IMR-90 (cell line): Measurements from ENCODE around the gene MS4A18. TPM values are rescaled to one million over a fixed set of nuclear protein-coding genes. Genes with fewer than 3 reads are reported as not detected.
"Not testable (repeated sequence)": the region's sequence is repeated elsewhere in the genome, so short reads cannot be mapped to it uniquely, and the experiment has no call there.

ENCODE experiments used
- ATAC-seq: fragments of 200-7000 bp; cut with Tn5 transposase; 2 replicates; pipeline ENCODE4 v1.9.1; 2020; ENCODE audit warnings: low read depth, mild to moderate bottlenecking, moderate library complexity
- BruUV-seq: library from RNA; stranded (reverse); fragments of 400-500 nt; replicated peaks from 2 replicates; lab custom pipeline; 2021; lab: Mats Ljungman, UMichigan
- CTCF ChIA-PET: fragments of 300-600 bp; formaldehyde crosslinking; extraction: SDS; loops from one replicate; lab custom pipeline; 2021; ENCODE audit warnings: antibody characterized with exemption; lab: Yijun Ruan, JAX
- POLR2A ChIA-PET: fragments of 300-600 bp; sonication (Branson Sonifier 250); formaldehyde crosslinking; loops from one replicate; lab custom pipeline; 2022; ENCODE audit warnings: antibody characterized with exemption; ENCODE audit not compliant: unreplicated experiment; lab: Charles Lee
- DNase-seq: peaks from one replicate; pipeline ENCODE4 v3.0.0; 2013
- H2AFZ ChIP-seq: replicated peaks from 2 replicates; pipeline ENCODE3; 2013; ENCODE audit warnings: low read length, mild to moderate bottlenecking; ENCODE audit not compliant: poor library complexity
- H2AK5ac ChIP-seq: 2 replicates; pipeline ENCODE4 v1.6.1; 2013; ENCODE audit warnings: low read depth, low read length, inconsistent platforms
- H2AK9ac ChIP-seq: replicated peaks from 2 replicates; pipeline ENCODE3; 2013; ENCODE audit warnings: mild to moderate bottlenecking, low read depth, low read length, moderate library complexity; ENCODE audit not compliant: poor library complexity
- H2BK120ac ChIP-seq: 2 replicates; pipeline ENCODE4 v1.6.1; 2013; ENCODE audit warnings: low read depth, low read length, inconsistent platforms
- H2BK15ac ChIP-seq: 3 replicates; pipeline ENCODE4 v1.6.1; 2013; ENCODE audit warnings: low read depth, low read length, inconsistent platforms
- H2BK20ac ChIP-seq: 2 replicates; pipeline ENCODE4 v1.6.1; 2013; ENCODE audit warnings: low read depth, mild to moderate bottlenecking, inconsistent platforms, low read length, moderate library complexity
- H2BK5ac ChIP-seq: 2 replicates; pipeline ENCODE4 v1.6.1; 2013; ENCODE audit warnings: mild to moderate bottlenecking, low read depth, low read length, inconsistent platforms; ENCODE audit not compliant: poor library complexity, severe bottlenecking
- H3K14ac ChIP-seq: replicated peaks from 2 replicates; pipeline ENCODE4 v1.6.1; 2013; ENCODE audit warnings: low read depth, low read length, inconsistent platforms
- H3K18ac ChIP-seq: 2 replicates; pipeline ENCODE4 v1.6.1; 2013; ENCODE audit warnings: low read depth, low read length, control low read depth
- H3K23ac ChIP-seq: 2 replicates; pipeline ENCODE4 v1.6.1; 2013; ENCODE audit warnings: low read depth, low read length, inconsistent platforms
- H3K27ac ChIP-seq: 2 replicates; pipeline ENCODE4 v1.5.1; 2013; ENCODE audit warnings: mild to moderate bottlenecking, control low read depth, low read length; ENCODE audit not compliant: insufficient read depth
- H3K27me3 ChIP-seq: 2 replicates; pipeline ENCODE4 v1.6.1; 2013; ENCODE audit warnings: low read length; ENCODE audit not compliant: control insufficient read depth, insufficient read depth
- H3K36me3 ChIP-seq: 2 replicates; pipeline ENCODE4 v1.6.1; 2013; ENCODE audit warnings: low read length, mixed read lengths; ENCODE audit not compliant: control insufficient read depth, insufficient read depth
- H3K4ac ChIP-seq: 2 replicates; pipeline ENCODE4 v1.6.1; 2013; ENCODE audit warnings: low read depth, low read length, inconsistent platforms
- H3K4me1 ChIP-seq: 2 replicates; pipeline ENCODE4 v1.6.1; 2013; ENCODE audit warnings: low read length, mixed read lengths; ENCODE audit not compliant: control insufficient read depth, insufficient read depth
- H3K4me2 ChIP-seq: 2 replicates; pipeline ENCODE4 v1.6.1; 2013; ENCODE audit warnings: low read depth, mild to moderate bottlenecking, control low read depth, low read length, moderate library complexity
- H3K4me3 ChIP-seq: 2 replicates; pipeline ENCODE4 v1.5.1; 2013; ENCODE audit warnings: low read depth, mild to moderate bottlenecking, control low read depth, low read length, moderate library complexity; ENCODE audit not compliant: insufficient read depth
- H3K56ac ChIP-seq: 2 replicates; pipeline ENCODE4 v1.6.1; 2013; ENCODE audit warnings: low read length, inconsistent platforms; ENCODE audit not compliant: insufficient read depth; ENCODE audit errors: extremely low read depth
- H3K79me1 ChIP-seq, 2 experiments: 2 replicates each; pipeline ENCODE4 v1.6.1; 2013; ENCODE audit warnings: low read length in 2 of 2, inconsistent platforms in 1 of 2, low read depth in 1 of 2
- H3K9ac ChIP-seq: 2 replicates; pipeline ENCODE4 v1.6.1; 2013; ENCODE audit warnings: low read depth, low read length, control low read depth
- H3K9me1 ChIP-seq: 2 replicates; pipeline ENCODE4 v1.6.1; 2013; ENCODE audit warnings: low read length, inconsistent platforms; ENCODE audit not compliant: insufficient read depth
- H3K9me3 ChIP-seq: 2 replicates; pipeline ENCODE4 v1.6.1; 2013; ENCODE audit warnings: low read length; ENCODE audit not compliant: control insufficient read depth, insufficient read depth
- H4K20me1 ChIP-seq: 2 replicates; pipeline ENCODE4 v1.6.1; 2013; ENCODE audit warnings: low read length, inconsistent platforms; ENCODE audit not compliant: insufficient read depth
- H4K5ac ChIP-seq: 2 replicates; pipeline ENCODE4 v1.6.1; 2013; ENCODE audit warnings: mild to moderate bottlenecking, low read depth, low read length, control low read depth
- H4K8ac ChIP-seq, 2 experiments: 2 replicates each; pipeline ENCODE4 v1.6.1; 2013; ENCODE audit warnings: low read depth in 2 of 2, low read length in 2 of 2, control low read depth in 1 of 2, inconsistent platforms in 1 of 2
- H4K91ac ChIP-seq: 2 replicates; pipeline ENCODE4 v1.6.1; 2013; ENCODE audit warnings: low read depth, low read length, inconsistent platforms; ENCODE audit not compliant: insufficient read depth
- CEBPB ChIP-seq: IDR thresholded peaks from 2 replicates; pipeline ENCODE4 v1.6.1; 2012; ENCODE audit warnings: low read depth, low read length, improper control_type of control experiment
- CHD1 ChIP-seq: IDR thresholded peaks from 2 replicates; pipeline ENCODE4 v1.6.1; 2012; ENCODE audit warnings: low read depth, low read length, improper control_type of control experiment
- NFE2L2 ChIP-seq: fragments of 150-350 bp; IDR thresholded peaks from 2 replicates; pipeline ENCODE4 v1.6.1; 2016; ENCODE audit warnings: low read depth, mild to moderate bottlenecking, low read length
- RCOR1 ChIP-seq: IDR thresholded peaks from 2 replicates; pipeline ENCODE4 v1.6.1; 2012; ENCODE audit warnings: mild to moderate bottlenecking, low read length, improper control_type of control experiment; ENCODE audit not compliant: insufficient replicate concordance
- RFX5 ChIP-seq: IDR thresholded peaks from 2 replicates; pipeline ENCODE4 v1.8.0; 2012; ENCODE audit warnings: low read depth, mild to moderate bottlenecking, low read length, moderate library complexity
- WGBS, 2 experiments: methylation state at CpG; one replicate each; pipeline versions ENCODE4 v1.1.5 to v1.1.7; 2013; ENCODE audit warnings: missing lambda C conversion rate in 2 of 2; ENCODE audit not compliant: insufficient read length in 1 of 2; ENCODE audit errors: extremely low coverage in 2 of 2; 5-methylcytosine and 5-hydroxymethylcytosine counted together
- dilution Hi-C: fragments of 300-500 bp; cut with HindIII; formaldehyde crosslinking; loops from one replicate; pipeline ENCODE4 v1.14.3; 2018; ENCODE audit warnings: low sequenced_read_pairs; ENCODE audit not compliant: unreplicated experiment
- in situ Hi-C: fragments of 300-500 bp; cut with MboI; formaldehyde crosslinking; loops from 3 replicates; pipeline ENCODE4 v1.14.3; 2019; ENCODE audit warnings: low sequenced_read_pairs, inconsistent platforms, mixed read lengths
- intact Hi-C: fragments of 100-400 bp; cut with micrococcal nuclease; formaldehyde crosslinking; loops from 2 replicates; pipeline ENCODE4 v1.10.0; 2022
- polyA plus RNA-seq, 3 experiments: library from polyadenylated mRNA; depleted of rRNA; stranded (reverse); fragments of >200 nt; gene quantifications; 2 replicates each; pipeline ENCODE4 v1.2.3, GENCODE V29; 2012; ENCODE audit warnings: low replicate concordance in 1 of 3
- total RNA-seq: library from RNA; depleted of rRNA; stranded (reverse); fragments of >200 nt; gene quantifications from 2 replicates; pipeline ENCODE4 v1.2.3, GENCODE V29; 2012

MS4A18 gene
- total and polyA plus RNA-seq, 2 of the 4 experiments (the other 2 are of a cell fraction), result not detected

DNA sequence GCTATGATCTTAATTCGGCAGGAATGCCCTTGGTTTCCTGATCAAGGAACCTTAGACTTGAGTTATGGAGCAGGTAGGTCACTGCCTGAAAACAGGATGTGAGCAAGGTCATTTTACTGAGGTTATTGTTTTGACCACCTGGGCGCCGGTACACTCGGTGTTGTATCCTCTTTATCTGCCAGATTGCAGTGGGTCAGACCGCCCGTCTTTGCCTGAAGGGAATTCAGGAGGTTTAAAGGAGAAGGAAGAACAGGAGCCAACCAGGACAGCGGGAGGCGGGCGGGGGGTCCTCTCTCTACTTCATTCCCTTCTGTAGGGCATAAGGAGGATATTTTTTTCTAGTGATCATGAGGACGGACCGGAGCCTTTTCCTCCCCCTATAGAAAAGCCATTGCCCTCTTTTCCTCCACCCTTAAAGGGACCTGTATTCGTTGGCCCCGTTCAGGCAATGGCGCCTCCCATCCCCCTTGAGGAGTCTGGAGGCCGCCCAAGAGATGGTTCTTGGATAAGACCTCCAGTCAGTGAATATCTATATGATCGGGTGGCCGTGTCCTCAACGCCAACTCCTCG is 32.8 kb downstream of the MS4A18 start:
- no peak overlapping the region for H2BK120ac ChIP-seq
- no peak overlapping the region for H3K4me3 ChIP-seq
- H3K14ac ChIP-seq, result no peak overlapping the region
- no peak for ATAC-seq
- H2BK20ac ChIP-seq, result no peak overlapping the region
- intact Hi-C loops (no loop called here), dilution Hi-C loops (no loop called here), in situ Hi-C loops (no loop called here)
- TF ChIP-seq NFE2L2, result no peak
- no peak for TF ChIP-seq RFX5
- TF ChIP-seq RCOR1, result no peak
- no peak for TF ChIP-seq CEBPB
- no peak for TF ChIP-seq CHD1
- H2AK5ac ChIP-seq, result no peak overlapping the region
- BruUV-seq, result no TSS peak
- CTCF ChIA-PET, result interaction anchor here (0.6 kb wide), 2 partner anchors 10 to 18 kb away, joined by 3 to 9 read pairs; no protein-coding TSS in a partner anchor
- H3K9ac ChIP-seq, result no peak overlapping the region
- no peaks in the 10 kb centered on the region for H3K9me1 ChIP-seq
- no peak overlapping the region for H2BK5ac ChIP-seq
- no peak overlapping the region for H4K8ac ChIP-seq
- DNase-seq, result no peak
- H3K36me3 ChIP-seq, result no peaks in the 10 kb centered on the region
- no peak overlapping the region for H3K4ac ChIP-seq
- H2BK15ac ChIP-seq, result no peak overlapping the region
- H2AFZ ChIP-seq, result no peak overlapping the region
- no peak overlapping the region for H3K4me2 ChIP-seq
- H4K5ac ChIP-seq, result no peak overlapping the region
- H3K4me1 ChIP-seq, result no peaks in the 10 kb centered on the region
- 75% methylated on average over 8 of the region's 19 CpGs; no CpG with 5 or more reads in 1 of the 2 experiments for WGBS, 2 experiments
- H3K79me1 ChIP-seq, result no peaks in the 10 kb centered on the region
- no peak overlapping the region for H4K91ac ChIP-seq
- no peak overlapping the region for H2AK9ac ChIP-seq
- no peak overlapping the region for H3K18ac ChIP-seq
- H3K27me3 ChIP-seq, result peaks cover 2% of the 10 kb centered on the region
- H3K9me3 ChIP-seq, result no peaks in the 10 kb centered on the region
- POLR2A ChIA-PET, result no interaction called here
- no peak overlapping the region for H3K56ac ChIP-seq
- no peaks in the 10 kb centered on the region for H4K20me1 ChIP-seq
- no peak overlapping the region for H3K27ac ChIP-seq
- no peak overlapping the region for H3K23ac ChIP-seq

DNA sequence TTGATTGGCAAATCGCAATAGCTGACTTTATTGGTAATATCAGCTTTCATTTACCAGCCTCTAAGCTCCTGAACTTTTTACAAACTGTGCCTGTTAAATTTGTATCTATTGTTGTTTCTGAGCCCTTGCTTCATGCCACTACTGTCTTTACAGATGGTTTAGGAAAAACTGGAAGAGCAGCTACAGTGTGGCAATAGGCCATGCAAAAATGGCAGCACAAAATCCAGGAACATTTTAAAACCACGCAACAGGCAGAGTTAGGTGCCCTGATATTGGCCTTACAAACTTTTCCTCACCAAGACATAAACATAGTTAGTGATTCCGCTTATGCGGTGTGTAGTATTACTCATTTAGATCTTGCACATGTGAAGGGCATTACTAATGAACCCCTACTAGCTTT is 34.2 kb downstream of the MS4A18 start:
- H3K79me1 ChIP-seq, ATAC-seq, H3K18ac ChIP-seq, H2AFZ ChIP-seq, H3K14ac ChIP-seq, H2BK15ac ChIP-seq, POLR2A ChIA-PET, H3K4me1 ChIP-seq, intact Hi-C loops, H4K8ac ChIP-seq, H4K5ac ChIP-seq, H3K27ac ChIP-seq, H3K4ac ChIP-seq, H3K36me3 ChIP-seq, BruUV-seq, H2BK20ac ChIP-seq, H3K9ac ChIP-seq, H2BK120ac ChIP-seq, DNase-seq, H3K56ac ChIP-seq, H2AK5ac ChIP-seq, H3K9me1 ChIP-seq, H3K23ac ChIP-seq, H3K27me3 ChIP-seq, CTCF ChIA-PET, H3K9me3 ChIP-seq, H4K91ac ChIP-seq, H2AK9ac ChIP-seq, dilution Hi-C loops, in situ Hi-C loops, H3K4me3 ChIP-seq, H4K20me1 ChIP-seq, H2BK5ac ChIP-seq, H3K4me2 ChIP-seq: not testable (repeated sequence)
- WGBS, 2 experiments, result no CpG with 5 or more reads among the region's 4 CpGs
